Adipocyte (in vitro differentiated cells): ENCODE results near the gene KIFAP3.
A peak's percentile ranks its signal among the peaks of the same experiment; 100 is the strongest.

ENCODE experiments used
- DNase-seq: peaks from one replicate; pipeline ENCODE4 v3.0.0-alpha.2; 2015; ENCODE audit warnings: low read depth
- H3K27me3 ChIP-seq: replicated peaks from 2 replicates; pipeline ENCODE4 v1.7.0; 2013; ENCODE audit warnings: mild to moderate bottlenecking, low read length, moderate library complexity; ENCODE audit not compliant: control insufficient read depth, insufficient read depth
- H3K36me3 ChIP-seq: 2 replicates; pipeline ENCODE4 v1.7.0; 2013; ENCODE audit warnings: low read length, mild to moderate bottlenecking, moderate library complexity; ENCODE audit not compliant: control insufficient read depth, insufficient read depth, severe bottlenecking
- H3K4me1 ChIP-seq: 2 replicates; pipeline ENCODE4 v1.7.0; 2013; ENCODE audit warnings: mild to moderate bottlenecking, low read length, moderate library complexity; ENCODE audit not compliant: control insufficient read depth, insufficient read depth
- H3K4me3 ChIP-seq: 2 replicates; pipeline ENCODE4 v1.7.0; 2013; ENCODE audit warnings: mild to moderate bottlenecking, low read length, moderate library complexity
- H3K9ac ChIP-seq: 2 replicates; pipeline ENCODE4 v1.7.0; 2013; ENCODE audit warnings: mild to moderate bottlenecking, low read length, moderate library complexity
- H3K9me3 ChIP-seq: 2 replicates; pipeline ENCODE4 v1.7.0; 2013; ENCODE audit warnings: mild to moderate bottlenecking, low read length, moderate library complexity; ENCODE audit not compliant: control insufficient read depth

The KIFAP3 gene

GRCh38 chr1:169894424-169895145, 179.9 kb downstream of the KIFAP3 start:
- H3K4me3 ChIP-seq = peak overlapping the region; percentile 89
- H3K9me3 ChIP-seq = no peaks in the 10 kb centered on the region
- H3K4me1 ChIP-seq = peaks cover 27% of the 10 kb centered on the region
- DNase-seq = no peak
- no peaks in the 10 kb centered on the region for H3K27me3 ChIP-seq
- H3K36me3 ChIP-seq = no peaks in the 10 kb centered on the region
- H3K9ac ChIP-seq = peak overlapping the region; percentile 95

DNA sequence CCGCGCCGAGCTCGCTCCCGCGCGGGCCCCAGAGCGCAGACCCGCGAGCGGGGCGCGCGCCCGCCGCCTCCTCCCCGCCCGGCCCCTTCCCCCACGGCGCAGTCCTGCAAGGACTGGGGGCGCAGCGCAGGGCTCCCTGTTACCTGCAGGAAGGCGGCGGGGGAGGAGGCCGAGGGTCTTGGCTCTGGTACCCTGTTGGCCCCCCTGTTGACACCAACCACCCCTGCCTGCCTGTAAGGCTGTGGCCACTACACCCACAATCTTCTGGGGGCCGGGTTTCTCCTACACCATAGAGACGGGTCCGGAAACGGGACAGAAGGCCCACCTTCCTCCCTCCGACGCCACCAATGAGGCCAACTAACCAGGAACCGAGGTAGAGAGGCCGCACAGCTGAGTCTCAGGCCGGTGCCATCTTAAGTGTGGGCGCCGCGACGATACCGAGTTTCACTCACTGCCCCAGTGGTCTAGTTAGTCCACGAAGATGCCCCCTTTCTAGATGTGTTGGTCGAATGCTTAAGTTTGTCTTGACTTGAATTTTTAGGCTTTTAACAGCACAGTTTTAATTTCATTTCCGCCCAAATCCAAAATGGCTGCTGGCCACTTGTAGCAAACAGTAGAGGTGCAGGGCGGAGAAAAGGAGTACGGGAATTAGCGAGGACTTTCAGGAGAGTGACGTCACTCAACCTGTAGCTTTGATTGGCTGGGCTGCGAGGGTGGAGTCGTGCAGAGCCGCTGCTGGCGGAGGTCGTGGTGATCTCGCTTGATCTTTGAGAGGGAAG, 180.7 kb downstream of the KIFAP3 start, which contains the start of gene SCYL3:
Gene SCYL3 (minus strand): TSS at position 252 of the 779 bp plus-strand sequence. CDS start 5,056 bp downstream, outside the sequence.
- DNase-seq = peak; percentile 99
- peak within 1 kb of the TSS; percentile 95 for H3K9ac ChIP-seq
- peaks cover under 1% of the 10 kb centered on the region for H3K36me3 ChIP-seq
- no peaks in the 10 kb centered on the region for H3K9me3 ChIP-seq
- H3K4me1 ChIP-seq = peaks cover 27% of the 10 kb centered on the region
- peak within 1 kb of the TSS; percentile 89 for H3K4me3 ChIP-seq
- H3K27me3 ChIP-seq = no peaks in the 10 kb centered on the region

GRCh38 chr1:169892927-169893644, 181.4 kb downstream of the KIFAP3 start:
- no peaks in the 10 kb centered on the region for H3K27me3 ChIP-seq
- peak overlapping the region; percentile 89 for H3K4me3 ChIP-seq
- peaks cover 33% of the 10 kb centered on the region for H3K4me1 ChIP-seq
- H3K9me3 ChIP-seq = no peaks in the 10 kb centered on the region
- peak overlapping the region; percentile 95 for H3K9ac ChIP-seq
- H3K36me3 ChIP-seq = peaks cover 8% of the 10 kb centered on the region
- DNase-seq = peak; percentile 69

DNA sequence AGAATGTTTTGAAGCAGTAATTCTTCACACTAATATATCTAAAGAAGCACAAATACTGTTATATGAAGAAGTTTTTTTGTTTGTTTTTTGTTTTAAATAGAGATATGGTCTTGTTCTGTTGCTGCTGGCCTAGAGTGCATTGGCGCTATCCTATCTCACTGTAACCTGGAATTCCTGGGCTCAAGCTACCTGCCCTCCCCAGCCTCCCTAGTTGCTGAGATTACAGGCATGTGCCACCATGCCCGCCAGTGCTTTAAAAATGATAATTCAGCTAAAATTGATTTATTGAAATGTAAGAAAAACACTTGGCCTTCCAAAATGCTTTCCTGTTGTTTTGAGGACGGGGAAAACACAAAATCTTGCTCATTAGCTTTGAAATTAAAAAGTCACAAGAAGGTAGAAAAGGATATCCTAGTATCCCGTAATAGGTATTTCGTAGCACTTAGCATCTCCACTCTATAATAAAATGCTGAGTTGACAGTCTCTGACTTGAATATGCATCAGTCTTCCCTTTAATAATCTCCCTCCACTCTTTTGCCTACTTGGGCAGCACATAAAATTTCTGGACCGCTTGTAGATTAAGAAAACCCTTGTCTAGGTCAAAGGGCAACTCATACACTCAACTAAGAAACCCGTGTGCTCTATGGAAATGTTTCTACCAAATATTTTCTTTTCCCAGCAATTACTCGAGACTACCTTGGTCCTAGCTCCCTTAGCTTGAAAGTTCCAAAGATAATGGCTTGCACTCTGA, 182.1 kb downstream of the KIFAP3 start:
- no peak for DNase-seq
- H3K36me3 ChIP-seq = peaks cover 15% of the 10 kb centered on the region
- peak overlapping the region; percentile 89 for H3K4me3 ChIP-seq
- H3K4me1 ChIP-seq = peaks cover 33% of the 10 kb centered on the region
- H3K9ac ChIP-seq = peak overlapping the region; percentile 95
- H3K27me3 ChIP-seq = no peaks in the 10 kb centered on the region
- no peaks in the 10 kb centered on the region for H3K9me3 ChIP-seq

- Histone ChIP-seq H3K9me3 (no peaks in the 10 kb centered on the region), H3K9ac (peak overlapping the region; percentile 95), H3K4me1 (peaks cover 33% of the 10 kb centered on the region), H3K36me3 (peaks cover 24% of the 10 kb centered on the region), H3K27me3 (no peaks in the 10 kb centered on the region), H3K4me3 (peak overlapping the region; percentile 89)
- DNase-seq = no peak
These were observed 183.0 kb downstream of the KIFAP3 start for GRCh38 chr1:169891539-169891885.

GRCh38 chr1:169890761-169891538, 183.5 kb downstream of the KIFAP3 start:
- Histone ChIP-seq H3K4me3 (peak overlapping the region; percentile 89), H3K9me3 (no peaks in the 10 kb centered on the region), H3K9ac (peak overlapping the region; percentile 95), H3K36me3 (peaks cover 29% of the 10 kb centered on the region), H3K27me3 (no peaks in the 10 kb centered on the region), H3K4me1 (peaks cover 33% of the 10 kb centered on the region)
- DNase-seq = no peak

- Histone ChIP-seq H3K4me3 (no peak overlapping the region), H3K4me1 (peaks cover 39% of the 10 kb centered on the region), H3K9me3 (no peaks in the 10 kb centered on the region), H3K9ac (no peak overlapping the region), H3K36me3 (peaks cover 40% of the 10 kb centered on the region), H3K27me3 (no peaks in the 10 kb centered on the region)
- no peak for DNase-seq
These were observed 184.6 kb downstream of the KIFAP3 start for GRCh38 chr1:169889871-169890270.

DNA sequence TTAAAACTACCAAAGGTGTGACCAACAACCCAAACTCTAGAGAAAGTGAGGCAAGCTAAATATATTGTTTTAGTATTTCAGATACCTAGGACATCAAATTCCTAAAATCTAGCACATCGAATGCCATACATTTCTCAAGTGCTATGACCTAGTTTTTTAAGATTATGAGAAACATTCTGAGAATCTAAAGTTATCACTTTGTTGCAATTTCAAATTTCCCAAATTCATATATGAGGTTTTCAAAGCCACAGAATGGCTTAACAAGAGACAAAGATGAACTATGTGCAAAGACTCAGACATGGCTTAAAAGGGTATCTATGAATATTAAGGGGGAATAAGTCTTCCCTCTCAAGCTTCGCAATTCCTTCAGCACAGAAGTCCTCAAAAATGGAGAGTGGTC, 187.6 kb downstream of the KIFAP3 start:
- peaks cover 32% of the 10 kb centered on the region for H3K4me1 ChIP-seq
- H3K9me3 ChIP-seq = no peaks in the 10 kb centered on the region
- H3K36me3 ChIP-seq = peaks cover 58% of the 10 kb centered on the region
- no peak for DNase-seq
- no peak overlapping the region for H3K4me3 ChIP-seq
- no peak overlapping the region for H3K9ac ChIP-seq
- H3K27me3 ChIP-seq = no peaks in the 10 kb centered on the region

DNA sequence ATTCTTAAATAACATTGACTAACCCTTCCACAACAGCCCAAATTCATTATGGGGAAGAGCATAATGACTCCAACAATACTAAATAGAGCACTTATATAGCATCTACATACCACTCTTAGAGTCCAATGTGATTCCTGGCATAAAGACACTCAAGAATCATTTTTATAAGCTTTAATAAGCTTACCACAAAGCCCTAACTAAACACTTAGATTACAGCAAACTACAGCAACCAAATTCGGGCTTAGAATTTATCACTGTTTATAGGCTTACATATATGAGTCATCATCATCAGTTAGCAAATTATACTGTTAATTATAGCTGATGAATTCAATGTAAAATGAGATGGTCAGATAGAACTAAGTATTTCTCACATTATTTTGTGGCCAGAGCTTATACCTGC, 188.1 kb downstream of the KIFAP3 start:
- Histone ChIP-seq H3K36me3 (peaks cover 62% of the 10 kb centered on the region), H3K9ac (no peak overlapping the region), H3K27me3 (no peaks in the 10 kb centered on the region), H3K4me3 (no peak overlapping the region), H3K4me1 (peaks cover 27% of the 10 kb centered on the region), H3K9me3 (no peaks in the 10 kb centered on the region)
- DNase-seq = no peak

- no peaks in the 10 kb centered on the region for H3K9me3 ChIP-seq
- no peak overlapping the region for H3K9ac ChIP-seq
- H3K36me3 ChIP-seq = peaks cover 65% of the 10 kb centered on the region
- peaks cover 15% of the 10 kb centered on the region for H3K4me1 ChIP-seq
- H3K4me3 ChIP-seq = no peak overlapping the region
- H3K27me3 ChIP-seq = no peaks in the 10 kb centered on the region
- peak; percentile 41 for DNase-seq
These were observed 189.3 kb downstream of the KIFAP3 start for GRCh38 chr1:169885207-169885606.
